Left ventricle myocardium inferior (tissue), 1 donor: Measurements from ENCODE around the gene NBEA. TPM values are rescaled to one million over a fixed set of nuclear protein-coding genes. Genes with fewer than 3 reads are reported as not detected.

Experiments used
- DNase-seq: peaks from one replicate; pipeline ENCODE4 v3.0.0-alpha.2; 2020
- H3K27ac ChIP-seq: fragments of 200-600 bp; replicated peaks from 2 replicates; pipeline ENCODE4 v1.8.0; 2021
- H3K27me3 ChIP-seq: fragments of 200-600 bp; 2 replicates; pipeline ENCODE4 v1.8.0; 2021; ENCODE audit warnings: low read depth
- H3K36me3 ChIP-seq: fragments of 200-600 bp; 2 replicates; pipeline ENCODE4 v1.8.0; 2021
- H3K4me1 ChIP-seq: fragments of 200-600 bp; 2 replicates; pipeline ENCODE4 v1.8.0; 2021
- H3K4me3 ChIP-seq: fragments of 200-600 bp; 2 replicates; pipeline ENCODE4 v1.8.0; 2021; ENCODE audit warnings: mild to moderate bottlenecking, moderate library complexity
- H3K9me3 ChIP-seq: fragments of 200-600 bp; replicated peaks from 2 replicates; pipeline ENCODE4 v1.8.0; 2021
- CTCF ChIP-seq: fragments of 200-600 bp; IDR thresholded peaks from 2 replicates; pipeline ENCODE4 v1.8.0; 2021; ENCODE audit warnings: antibody characterized with exemption, mild to moderate bottlenecking, borderline replicate concordance
- intact Hi-C: fragments of 100-400 bp; cut with micrococcal nuclease; formaldehyde crosslinking; loops from one replicate; pipeline ENCODE4 v1.11.0; 2022
- total RNA-seq: library from RNA; stranded (reverse); fragmentation: NEBNext Ultra II Directional; extraction: Animal tissue kit (Norgen Biotek cat#: 25700); gene quantifications from one replicate; pipeline ENCODE4 v1.2.1, GENCODE V29; 2021
- donor health status: DM: no; HTN: yes; CAD: no; lungs with severe emphysema.

Gene NBEA
- total RNA-seq, 1 donor from 2014 or later: 21.0 TPM

GRCh38 chr13:35479038-35479492, 537.0 kb downstream of the NBEA start:
- Histone ChIP-seq H3K9me3 (no peaks in the 10 kb centered on the region), H3K27ac (no peak overlapping the region)

GRCh38 chr13:35479706-35480105, 537.6 kb downstream of the NBEA start:
- TF ChIP-seq CTCF: no peak
- Histone ChIP-seq H3K9me3 (no peaks in the 10 kb centered on the region), H3K4me3 (no peak overlapping the region), H3K27me3 (no peaks in the 10 kb centered on the region), H3K27ac (no peak overlapping the region), H3K4me1 (peaks cover 11% of the 10 kb centered on the region), H3K36me3 (peaks cover 3% of the 10 kb centered on the region)
- DNase-seq: no peak
- intact Hi-C loops: no loop called here

More at GRCh38 chr13:35479038-35479492, 537.0 kb downstream of the NBEA start:
- peaks cover 11% of the 10 kb centered on the region for H3K4me1 ChIP-seq
- no peak for DNase-seq
- no peak for TF ChIP-seq CTCF
- H3K36me3 ChIP-seq: peaks cover 3% of the 10 kb centered on the region
- H3K27me3 ChIP-seq: no peaks in the 10 kb centered on the region
- peak overlapping the region; percentile 15 for H3K4me3 ChIP-seq
- intact Hi-C loops: no loop called here

GRCh38 chr13:35480346-35480745, 538.3 kb downstream of the NBEA start:
- Histone ChIP-seq H3K4me1 (peaks cover 7% of the 10 kb centered on the region), H3K36me3 (peaks cover 3% of the 10 kb centered on the region), H3K27ac (no peak overlapping the region), H3K4me3 (no peak overlapping the region), H3K9me3 (no peaks in the 10 kb centered on the region), H3K27me3 (no peaks in the 10 kb centered on the region)
- no peak for DNase-seq
- no peak for TF ChIP-seq CTCF
- intact Hi-C loops: no loop called here

GRCh38 chr13:35481777-35482176, 539.7 kb downstream of the NBEA start:
- no peak for TF ChIP-seq CTCF
- peaks cover 3% of the 10 kb centered on the region for H3K36me3 ChIP-seq
- DNase-seq: no peak
- no peak overlapping the region for H3K27ac ChIP-seq
- no peaks in the 10 kb centered on the region for H3K27me3 ChIP-seq
- H3K4me3 ChIP-seq: no peak overlapping the region
- H3K4me1 ChIP-seq: peaks cover 4% of the 10 kb centered on the region
- intact Hi-C loops: no loop called here
- no peaks in the 10 kb centered on the region for H3K9me3 ChIP-seq

- intact Hi-C loops: no loop called here
- Histone ChIP-seq H3K36me3 (peaks cover 3% of the 10 kb centered on the region), H3K27me3 (no peaks in the 10 kb centered on the region), H3K4me3 (no peak overlapping the region), H3K27ac (no peak overlapping the region), H3K4me1 (peaks cover 4% of the 10 kb centered on the region), H3K9me3 (no peaks in the 10 kb centered on the region)
- no peak for DNase-seq
- TF ChIP-seq CTCF: no peak
These were observed 540.5 kb downstream of the NBEA start for GRCh38 chr13:35482527-35482926.
